Osteoblast (primary cell): ENCODE results near the gene PHF3. TPM values are rescaled to one million over a fixed set of nuclear protein-coding genes. Genes with fewer than 3 reads are reported as not detected.

Experiments
- DNase-seq: peaks from one replicate; pipeline ENCODE4 v3.0.0; 2011; ENCODE audit warnings: low spot score, mixed read lengths; ENCODE audit not compliant: insufficient read length; ENCODE audit errors: missing footprints
- H2AFZ ChIP-seq: 2 replicates; pipeline ENCODE4 v1.6.0; 2011; ENCODE audit warnings: mild to moderate bottlenecking, low read length
- H3K27ac ChIP-seq: 2 replicates; pipeline ENCODE4 v1.5.1; 2011; ENCODE audit warnings: mild to moderate bottlenecking, low read depth, low read length, moderate library complexity
- H3K27me3 ChIP-seq: 2 replicates; pipeline ENCODE4 v1.6.0; 2012; ENCODE audit warnings: mild to moderate bottlenecking, control low read depth, inconsistent platforms, low read length, moderate library complexity; ENCODE audit not compliant: insufficient read depth
- H3K36me3 ChIP-seq: 2 replicates; pipeline ENCODE4 v1.5.1; 2011; ENCODE audit warnings: mild to moderate bottlenecking, low read length, control low read depth, moderate library complexity; ENCODE audit not compliant: insufficient read depth
- H3K4me1 ChIP-seq: 2 replicates; pipeline ENCODE4 v1.5.1; 2011; ENCODE audit warnings: mild to moderate bottlenecking, low read length, control low read depth, moderate library complexity; ENCODE audit not compliant: insufficient read depth
- H3K4me2 ChIP-seq: 2 replicates; pipeline ENCODE4 v1.6.0; 2011; ENCODE audit warnings: mild to moderate bottlenecking, low read length; ENCODE audit not compliant: insufficient read depth
- H3K4me3 ChIP-seq: fragments of 200-600 bp; sonication (generic); 3 replicates; pipeline ENCODE4 v1.5.1; 2012; ENCODE audit warnings: mild to moderate bottlenecking, low read length, inconsistent platforms; ENCODE audit not compliant: insufficient read depth
- H3K79me2 ChIP-seq: 2 replicates; pipeline ENCODE4 v1.6.0; 2012; ENCODE audit warnings: mild to moderate bottlenecking, low read length, control low read depth, inconsistent platforms; ENCODE audit not compliant: insufficient read depth
- H3K9me3 ChIP-seq: 2 replicates; pipeline ENCODE4 v1.5.1; 2011; ENCODE audit warnings: low read depth, low read length, control low read depth
- H4K20me1 ChIP-seq: 2 replicates; pipeline ENCODE4 v1.6.0; 2012; ENCODE audit warnings: mild to moderate bottlenecking, low read length, control low read depth; ENCODE audit not compliant: insufficient read depth
- CTCF ChIP-seq: IDR thresholded peaks from 2 replicates; pipeline ENCODE4 v1.5.1; 2011; ENCODE audit warnings: mild to moderate bottlenecking, low read depth, low read length, moderate library complexity; ENCODE audit errors: extremely low read depth
- total RNA-seq: library from RNA; depleted of rRNA; stranded (reverse); fragments of >200 nt; gene quantifications from 2 replicates; pipeline ENCODE4 v1.2.3, GENCODE V29; 2012

The PHF3 gene
- total RNA-seq, 1 donor: 76.7 TPM

- Histone ChIP-seq H4K20me1 (no peaks in the 10 kb centered on the region), H2AFZ (no peak overlapping the region), H3K79me2 (no peaks in the 10 kb centered on the region), H3K4me3 (no peak overlapping the region), H3K4me1 (no peaks in the 10 kb centered on the region), H3K27ac (no peak overlapping the region), H3K36me3 (peaks cover 25% of the 10 kb centered on the region), H3K9me3 (no peaks in the 10 kb centered on the region), H3K4me2 (no peak overlapping the region), H3K27me3 (no peaks in the 10 kb centered on the region)
- DNase-seq: no peak
- no peak for TF ChIP-seq CTCF
Observed at GRCh38 chr6:63706630-63707029, 71.0 kb downstream of the PHF3 start.

GRCh38 chr6:63708631-63709030 lies 73.0 kb downstream of the PHF3 start:
- no peak overlapping the region for H3K4me3 ChIP-seq
- peaks cover 37% of the 10 kb centered on the region for H3K36me3 ChIP-seq
- H4K20me1 ChIP-seq: no peaks in the 10 kb centered on the region
- no peaks in the 10 kb centered on the region for H3K9me3 ChIP-seq
- H3K4me1 ChIP-seq: no peaks in the 10 kb centered on the region
- no peak overlapping the region for H2AFZ ChIP-seq
- H3K79me2 ChIP-seq: no peaks in the 10 kb centered on the region
- TF ChIP-seq CTCF: no peak
- no peak for DNase-seq
- H3K27me3 ChIP-seq: no peaks in the 10 kb centered on the region
- H3K27ac ChIP-seq: no peak overlapping the region
- no peak overlapping the region for H3K4me2 ChIP-seq

GRCh38 chr6:63709148-63709547 lies 73.5 kb downstream of the PHF3 start:
- H3K4me3 ChIP-seq: no peak overlapping the region

GRCh38 chr6:63713332-63713731 lies 77.7 kb downstream of the PHF3 start:
- no peak overlapping the region for H3K4me2 ChIP-seq
- no peaks in the 10 kb centered on the region for H3K4me1 ChIP-seq

More at GRCh38 chr6:63709148-63709547, 73.5 kb downstream of the PHF3 start:
- Histone ChIP-seq H3K27me3 (no peaks in the 10 kb centered on the region), H3K4me2 (no peak overlapping the region), H3K79me2 (no peaks in the 10 kb centered on the region), H3K9me3 (no peaks in the 10 kb centered on the region), H3K27ac (no peak overlapping the region), H4K20me1 (no peaks in the 10 kb centered on the region), H3K36me3 (peaks cover 37% of the 10 kb centered on the region), H3K4me1 (no peaks in the 10 kb centered on the region), H2AFZ (no peak overlapping the region)
- DNase-seq: no peak
- no peak for TF ChIP-seq CTCF

More at GRCh38 chr6:63713332-63713731, 77.7 kb downstream of the PHF3 start:
- no peak overlapping the region for H3K4me3 ChIP-seq
- no peak for DNase-seq
- no peaks in the 10 kb centered on the region for H4K20me1 ChIP-seq
- H3K36me3 ChIP-seq: peaks cover 37% of the 10 kb centered on the region
- no peak overlapping the region for H3K27ac ChIP-seq
- H3K79me2 ChIP-seq: no peaks in the 10 kb centered on the region
- H3K9me3 ChIP-seq: no peaks in the 10 kb centered on the region
- no peak for TF ChIP-seq CTCF
- no peak overlapping the region for H2AFZ ChIP-seq
- no peaks in the 10 kb centered on the region for H3K27me3 ChIP-seq
